ENCODE results near the gene NFIC. TPM values are rescaled to one million over a fixed set of nuclear protein-coding genes. Genes with fewer than 3 reads are reported as not detected.
"Not testable (repeated sequence)": the region's sequence is repeated elsewhere in the genome, so short reads cannot be mapped to it uniquely, and the experiment has no call there.

NFIC gene
- total RNA-seq, 1 donor from 2014 or later, result 17.8 TPM

DNA sequence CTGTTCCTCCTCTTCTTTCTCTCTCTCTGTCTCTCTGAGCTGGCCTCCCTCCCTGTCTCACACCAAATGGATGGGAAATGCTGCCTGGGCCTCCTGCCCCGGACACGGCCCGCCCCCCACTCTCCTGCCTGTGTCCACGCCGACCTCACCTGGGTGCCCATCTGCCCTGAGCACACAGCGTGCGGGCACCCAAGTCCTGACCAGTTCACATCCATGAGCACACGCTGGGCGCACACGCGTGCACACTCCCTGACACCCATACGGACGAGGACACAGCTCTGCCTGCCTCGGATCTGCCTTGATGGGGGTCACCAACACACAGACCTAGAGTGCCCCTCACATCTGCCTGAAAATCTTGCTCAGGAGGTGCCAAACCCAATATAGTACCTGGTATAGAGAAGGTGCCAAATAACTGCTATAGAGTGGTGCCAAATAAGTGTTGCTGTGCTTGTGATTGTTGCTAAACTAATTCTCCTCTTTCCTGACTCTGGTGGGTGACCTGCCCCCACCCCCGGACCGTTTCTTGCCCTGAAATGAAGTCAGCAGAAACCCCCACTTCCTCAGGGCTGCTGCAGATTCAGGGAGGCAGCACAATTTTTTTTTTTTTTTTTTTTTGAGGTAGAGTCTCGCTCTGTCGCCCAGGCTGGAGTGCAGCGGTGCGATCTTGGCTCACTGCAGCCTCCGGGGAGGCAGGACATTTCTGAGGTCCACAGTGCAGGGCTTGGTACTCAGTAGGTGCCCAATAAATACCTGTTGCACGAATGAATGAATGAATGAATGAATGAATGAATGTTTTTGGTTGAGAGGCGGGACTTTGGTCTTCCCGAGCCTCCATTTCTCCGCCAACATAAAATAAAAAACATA is 4.6 kb downstream of the NFIC start:
- Mint-ChIP-seq H3K27ac (no peak overlapping the region), H3K4me1 (ENCODE audit: unreplicated experiment) (peaks cover 16% of the 10 kb centered on the region), H3K27me3 (peaks cover 68% of the 10 kb centered on the region), H3K9me3 (no peaks in the 10 kb centered on the region), H3K4me3 (no peak overlapping the region), H3K36me3 (no peaks in the 10 kb centered on the region)
- TF ChIP-seq, protein P1, sequence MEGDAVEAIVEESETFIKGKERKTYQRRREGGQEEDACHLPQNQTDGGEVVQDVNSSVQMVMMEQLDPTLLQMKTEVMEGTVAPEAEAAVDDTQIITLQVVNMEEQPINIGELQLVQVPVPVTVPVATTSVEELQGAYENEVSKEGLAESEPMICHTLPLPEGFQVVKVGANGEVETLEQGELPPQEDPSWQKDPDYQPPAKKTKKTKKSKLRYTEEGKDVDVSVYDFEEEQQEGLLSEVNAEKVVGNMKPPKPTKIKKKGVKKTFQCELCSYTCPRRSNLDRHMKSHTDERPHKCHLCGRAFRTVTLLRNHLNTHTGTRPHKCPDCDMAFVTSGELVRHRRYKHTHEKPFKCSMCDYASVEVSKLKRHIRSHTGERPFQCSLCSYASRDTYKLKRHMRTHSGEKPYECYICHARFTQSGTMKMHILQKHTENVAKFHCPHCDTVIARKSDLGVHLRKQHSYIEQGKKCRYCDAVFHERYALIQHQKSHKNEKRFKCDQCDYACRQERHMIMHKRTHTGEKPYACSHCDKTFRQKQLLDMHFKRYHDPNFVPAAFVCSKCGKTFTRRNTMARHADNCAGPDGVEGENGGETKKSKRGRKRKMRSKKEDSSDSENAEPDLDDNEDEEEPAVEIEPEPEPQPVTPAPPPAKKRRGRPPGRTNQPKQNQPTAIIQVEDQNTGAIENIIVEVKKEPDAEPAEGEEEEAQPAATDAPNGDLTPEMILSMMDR (conservative IDR thresholded peaks at IDR 0.05), result no peak
- DNase-seq (ENCODE audit: extremely low spot score, unreplicated experiment), result no peak

DNA sequence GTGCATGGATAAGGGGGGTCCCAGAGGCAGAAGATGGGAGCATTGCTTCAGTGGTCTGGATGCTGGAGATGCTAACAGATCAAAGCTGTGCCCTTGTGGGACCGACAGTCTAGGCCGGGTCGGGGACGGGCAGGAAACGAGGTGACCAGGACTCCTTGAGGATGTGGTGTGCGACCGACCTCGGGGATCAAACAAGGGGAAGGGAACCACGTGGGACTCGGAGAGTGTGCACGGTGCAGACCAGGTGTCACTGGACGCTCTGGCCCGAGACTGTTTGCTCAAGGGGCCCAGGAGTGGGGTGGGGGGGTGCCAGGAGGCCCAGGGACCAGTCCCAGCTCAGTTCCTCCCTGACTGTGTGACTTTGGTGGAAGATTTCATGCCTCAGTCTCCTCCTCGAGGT is 6.0 kb downstream of the NFIC start:
- Mint-ChIP-seq H3K4me3 (no peak overlapping the region), H3K36me3 (no peaks in the 10 kb centered on the region), H3K27ac (no peak overlapping the region)

DNA sequence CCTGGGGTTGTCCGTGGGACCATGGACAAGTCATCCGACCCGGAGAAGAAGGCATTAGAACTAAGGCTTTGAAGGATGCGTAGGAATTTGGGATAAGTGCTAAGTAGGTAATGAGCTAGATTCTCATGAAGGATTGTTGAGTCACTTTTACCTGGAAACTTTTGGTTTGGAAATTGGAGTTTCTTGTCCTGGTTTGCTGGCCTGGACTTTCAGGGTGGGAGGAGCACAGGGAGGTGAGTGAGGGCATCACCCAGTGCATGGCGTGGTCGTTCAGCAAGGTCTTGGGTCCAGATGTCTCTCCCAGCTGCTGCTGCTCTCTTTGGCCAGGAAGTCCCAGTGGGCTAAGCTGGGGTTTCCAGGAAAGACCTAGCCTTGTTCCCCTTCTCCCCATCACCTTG is 7.6 kb downstream of the NFIC start:
- Mint-ChIP-seq H3K27ac (peak overlapping the region; percentile 34), H3K4me3 (no peak overlapping the region)
- TF ChIP-seq, protein P1 (conservative IDR thresholded peaks at IDR 0.05), result no peak

More for the DNA sequence above, 6.0 kb downstream of the NFIC start:
- no peaks in the 10 kb centered on the region for H3K9me3 Mint-ChIP-seq
- peaks cover 16% of the 10 kb centered on the region for H3K4me1 Mint-ChIP-seq (ENCODE audit: unreplicated experiment)
- H3K27me3 Mint-ChIP-seq, result peaks cover 68% of the 10 kb centered on the region
- DNase-seq (ENCODE audit: extremely low spot score, unreplicated experiment), result no peak
- TF ChIP-seq, protein P1 (conservative IDR thresholded peaks at IDR 0.05), result no peak

DNA sequence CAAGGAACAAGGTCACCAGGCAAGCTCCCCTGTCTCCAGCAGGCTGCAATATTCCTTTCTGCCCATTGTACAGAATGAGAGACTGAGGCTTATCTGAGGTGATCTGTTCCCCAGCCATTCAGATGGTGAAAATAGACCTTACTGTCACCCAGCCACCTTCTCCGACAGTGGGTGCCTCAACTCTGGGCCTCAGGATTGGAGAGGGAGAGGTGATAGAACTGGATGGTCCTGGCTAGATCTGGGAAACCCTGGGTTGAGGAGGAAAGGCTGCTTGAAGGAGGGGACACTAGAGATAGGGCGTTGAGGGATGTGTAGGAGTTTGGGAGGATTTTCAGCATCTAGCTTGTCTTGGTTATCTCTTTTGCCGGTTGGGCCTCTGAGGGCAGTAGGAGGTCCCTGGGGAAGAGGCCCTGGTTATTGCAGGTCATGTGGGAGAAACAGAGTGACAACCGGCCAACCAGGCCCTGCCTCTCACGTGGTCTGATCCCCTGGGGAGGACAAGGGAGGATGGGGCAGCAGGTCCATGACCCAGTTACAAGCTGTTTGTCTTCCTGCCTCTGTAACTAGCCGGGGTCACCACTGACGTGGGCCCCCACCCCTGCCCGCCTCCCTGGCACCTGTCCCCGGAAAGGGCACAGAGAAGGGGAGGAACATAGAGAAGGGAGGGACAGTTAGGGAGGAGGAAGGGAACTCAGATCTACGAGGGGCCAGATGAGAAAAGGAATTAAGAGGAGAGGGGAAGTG is 8.2 kb downstream of the NFIC start:
- peaks cover 9% of the 10 kb centered on the region for H3K4me1 Mint-ChIP-seq (ENCODE audit: unreplicated experiment)
- H3K27me3 Mint-ChIP-seq, result peaks cover 48% of the 10 kb centered on the region
- H3K9me3 Mint-ChIP-seq, result no peaks in the 10 kb centered on the region
- no peak for DNase-seq (ENCODE audit: extremely low spot score, unreplicated experiment)
- H3K4me3 Mint-ChIP-seq, result no peak overlapping the region
- no peaks in the 10 kb centered on the region for H3K36me3 Mint-ChIP-seq
- no peak overlapping the region for H3K27ac Mint-ChIP-seq
- TF ChIP-seq, protein P1 (conservative IDR thresholded peaks at IDR 0.05), result no peak

More for the DNA sequence above, 7.6 kb downstream of the NFIC start:
- no peak for DNase-seq (ENCODE audit: extremely low spot score, unreplicated experiment)
- Mint-ChIP-seq H3K36me3 (no peaks in the 10 kb centered on the region), H3K27me3 (peaks cover 53% of the 10 kb centered on the region), H3K4me1 (ENCODE audit: unreplicated experiment) (peaks cover 11% of the 10 kb centered on the region), H3K9me3 (no peaks in the 10 kb centered on the region)

DNA sequence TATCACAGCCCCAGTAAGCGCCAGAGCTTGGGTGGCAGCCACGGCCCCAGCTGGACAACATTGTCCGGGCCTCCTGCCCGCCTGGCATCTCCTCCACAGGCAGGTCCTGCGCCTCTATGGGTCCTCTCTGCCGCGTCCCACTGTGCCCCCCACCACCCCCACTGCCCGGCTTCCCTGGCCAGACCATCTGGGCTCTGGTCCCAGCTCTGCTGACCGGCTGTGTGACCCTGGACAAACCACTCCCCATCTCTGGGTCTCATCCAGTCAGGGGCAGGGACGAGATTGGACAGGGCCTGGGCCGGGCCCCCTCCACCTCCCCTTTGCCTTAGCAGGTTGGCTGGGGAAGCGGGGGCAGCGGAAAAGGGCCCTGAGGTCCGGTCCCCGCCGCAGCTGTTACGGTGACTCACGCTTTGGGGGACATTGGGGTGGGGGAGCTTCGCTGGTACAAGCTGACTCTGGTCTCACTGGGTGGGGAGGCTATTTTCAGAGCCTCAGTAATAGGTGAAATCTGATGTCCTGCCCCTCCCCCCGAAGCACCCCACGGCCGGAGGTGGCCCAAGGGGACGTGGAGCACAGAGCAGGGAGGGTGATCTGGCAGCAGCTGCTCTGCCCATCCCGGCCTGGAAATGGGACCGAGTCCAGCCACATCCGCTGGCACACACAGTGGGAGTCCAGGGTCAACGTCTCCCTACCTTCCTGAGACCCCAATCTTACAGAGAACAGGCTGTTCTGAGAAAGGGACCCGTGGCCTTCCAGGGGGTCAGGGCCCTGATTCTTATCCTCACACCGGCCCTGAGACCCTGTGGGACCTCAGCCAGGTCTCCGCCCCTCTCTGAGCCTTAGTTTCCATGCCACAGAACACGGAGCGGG is 9.1 kb downstream of the NFIC start:
- H3K36me3 Mint-ChIP-seq, result no peaks in the 10 kb centered on the region
- peaks cover 39% of the 10 kb centered on the region for H3K27me3 Mint-ChIP-seq
- H3K4me1 Mint-ChIP-seq (ENCODE audit: unreplicated experiment), result peaks cover 5% of the 10 kb centered on the region
- H3K9me3 Mint-ChIP-seq, result no peaks in the 10 kb centered on the region
- H3K4me3 Mint-ChIP-seq, result no peak overlapping the region
- TF ChIP-seq, protein P1 (conservative IDR thresholded peaks at IDR 0.05), result no peak
- no peak for DNase-seq (ENCODE audit: extremely low spot score, unreplicated experiment)
- H3K27ac Mint-ChIP-seq, result no peak overlapping the region

DNA sequence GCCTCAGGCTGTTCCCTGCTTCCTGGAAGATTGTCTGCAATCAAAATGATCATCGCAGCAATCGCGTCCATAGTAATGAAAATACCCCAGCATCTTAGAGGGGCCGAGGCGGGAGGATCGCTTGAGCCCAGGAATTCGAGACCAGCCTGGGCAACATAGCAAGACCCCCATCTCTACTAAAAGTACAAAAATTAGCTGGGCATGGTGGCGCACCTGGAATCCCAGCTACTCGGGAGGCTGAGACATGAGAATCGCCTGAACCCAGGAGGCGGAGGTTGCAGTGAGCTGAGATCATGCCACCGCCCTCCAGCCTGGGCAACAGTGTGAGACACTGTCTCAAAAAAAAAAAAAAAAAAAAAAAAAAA is 9.7 kb downstream of the NFIC start:
- not testable (repeated sequence) for H3K36me3 Mint-ChIP-seq; DNase-seq (ENCODE audit: extremely low spot score, unreplicated experiment); H3K27ac Mint-ChIP-seq; H3K4me3 Mint-ChIP-seq; H3K4me1 Mint-ChIP-seq (ENCODE audit: unreplicated experiment); H3K9me3 Mint-ChIP-seq
- peaks cover 33% of the 10 kb centered on the region for H3K27me3 Mint-ChIP-seq
